SJSA1 (cell line): ENCODE results near the gene RNF123. TPM values are rescaled to one million over a fixed set of nuclear protein-coding genes. Genes with fewer than 3 reads are reported as not detected.

Experiments
- DNase-seq, 2 experiments: peaks; one replicate each; pipeline ENCODE4 v3.0.0-alpha.2; 2015 to 2020; ENCODE audit warnings: low spot score in 2 of 2, low read depth in 1 of 2
- H3K27ac ChIP-seq: fragments of 250-450 bp; sonication (Bioruptor Pico); 2 replicates; pipeline ENCODE4 v1.5.1; 2020; ENCODE audit warnings: mild to moderate bottlenecking, moderate library complexity
- H3K27me3 ChIP-seq: fragments of 250-450 bp; sonication (Bioruptor Pico); replicated peaks from 2 replicates; pipeline ENCODE4 v1.5.1; 2020; ENCODE audit warnings: mild to moderate bottlenecking, moderate library complexity
- H3K36me3 ChIP-seq: fragments of 250-450 bp; sonication (Bioruptor Pico); 2 replicates; pipeline ENCODE4 v1.5.1; 2020; ENCODE audit warnings: mild to moderate bottlenecking
- H3K4me1 ChIP-seq: fragments of 250-450 bp; sonication (Bioruptor Pico); replicated peaks from 2 replicates; pipeline ENCODE4 v1.6.1; 2021; ENCODE audit warnings: mild to moderate bottlenecking
- H3K4me3 ChIP-seq: fragments of 250-450 bp; sonication (Bioruptor Pico); 2 replicates; pipeline ENCODE4 v1.5.1; 2020; ENCODE audit warnings: mild to moderate bottlenecking
- H3K9me3 ChIP-seq: fragments of 250-450 bp; sonication (Bioruptor Pico); replicated peaks from 2 replicates; pipeline ENCODE4 v1.5.1; 2020; ENCODE audit warnings: mild to moderate bottlenecking
- total RNA-seq: library from RNA; depleted of rRNA; stranded (reverse); fragments of >200 nt; shearing (Covaris generic); gene quantifications from 2 replicates; pipeline ENCODE4 v1.2.3, GENCODE V29; 2014; rRNA removed

RNF123 gene
- total RNA-seq = 6.0 and 17.1 TPM in 2 replicates

- H3K9me3 ChIP-seq = no peaks in the 10 kb centered on the region
- no peak within 1 kb of the TSS for H3K27ac ChIP-seq
- peaks cover 5% of the 10 kb centered on the region; the same call in 1 of the 2 replicates for H3K4me1 ChIP-seq
- no peaks in the 10 kb centered on the region for H3K36me3 ChIP-seq
- H3K27me3 ChIP-seq = no peaks in the 10 kb centered on the region
- H3K4me3 ChIP-seq = peak within 1 kb of the TSS; percentile 55
- DNase-seq = peak; percentile 83 to 88
Observed at GRCh38 chr3:49689046-49689907, at the start of gene RNF123, which contains the start of gene MST1. TSS of gene RNF123 (plus strand) at chr3:49689557. CDS start at chr3:49691166, 1,609 bp downstream. TSS of gene MST1 (minus strand) at chr3:49689474. CDS start at chr3:49688691, 783 bp downstream.

GRCh38 chr3:49641292-49641691, 48.1 kb upstream of the RNF123 start:
- DNase-seq = no peak
- peaks cover 7% of the 10 kb centered on the region for H3K4me1 ChIP-seq
- H3K36me3 ChIP-seq = no peaks in the 10 kb centered on the region
- H3K4me3 ChIP-seq = no peak overlapping the region
- H3K27me3 ChIP-seq = no peaks in the 10 kb centered on the region
- no peaks in the 10 kb centered on the region for H3K9me3 ChIP-seq
- no peak overlapping the region for H3K27ac ChIP-seq

GRCh38 chr3:49641921-49642707, 47.2 kb upstream of the RNF123 start:
- DNase-seq = no peak
- no peak overlapping the region for H3K27ac ChIP-seq
- no peaks in the 10 kb centered on the region for H3K9me3 ChIP-seq
- H3K36me3 ChIP-seq = no peaks in the 10 kb centered on the region
- H3K4me1 ChIP-seq = peaks cover 7% of the 10 kb centered on the region
- H3K4me3 ChIP-seq = no peak overlapping the region
- H3K27me3 ChIP-seq = no peaks in the 10 kb centered on the region

- H3K4me1 ChIP-seq = peaks cover 7% of the 10 kb centered on the region
- DNase-seq = no peak
- H3K36me3 ChIP-seq = no peaks in the 10 kb centered on the region
Observed at GRCh38 chr3:49642708-49643145, 46.6 kb upstream of the RNF123 start.

GRCh38 chr3:49644684-49645083, 44.7 kb upstream of the RNF123 start:
- H3K27ac ChIP-seq = no peak overlapping the region
- no peaks in the 10 kb centered on the region for H3K9me3 ChIP-seq
- no peaks in the 10 kb centered on the region for H3K36me3 ChIP-seq
- H3K4me3 ChIP-seq = no peak overlapping the region
- no peak for DNase-seq
- no peaks in the 10 kb centered on the region for H3K27me3 ChIP-seq
- no peaks in the 10 kb centered on the region for H3K4me1 ChIP-seq

More at GRCh38 chr3:49642708-49643145, 46.6 kb upstream of the RNF123 start:
- H3K27me3 ChIP-seq = no peaks in the 10 kb centered on the region
- H3K9me3 ChIP-seq = no peaks in the 10 kb centered on the region
- no peak overlapping the region for H3K4me3 ChIP-seq
- H3K27ac ChIP-seq = no peak overlapping the region

GRCh38 chr3:49646236-49646635, 43.1 kb upstream of the RNF123 start:
- Histone ChIP-seq H3K27me3 (no peaks in the 10 kb centered on the region), H3K27ac (no peak overlapping the region), H3K4me3 (no peak overlapping the region), H3K36me3 (no peaks in the 10 kb centered on the region), H3K4me1 (no peaks in the 10 kb centered on the region), H3K9me3 (no peaks in the 10 kb centered on the region)
- DNase-seq = no peak

GRCh38 chr3:49647741-49648140, 41.6 kb upstream of the RNF123 start:
- no peak overlapping the region for H3K4me3 ChIP-seq
- H3K27me3 ChIP-seq = no peaks in the 10 kb centered on the region
- no peak overlapping the region for H3K27ac ChIP-seq
- no peaks in the 10 kb centered on the region for H3K36me3 ChIP-seq
- no peaks in the 10 kb centered on the region for H3K4me1 ChIP-seq
- H3K9me3 ChIP-seq = no peaks in the 10 kb centered on the region
- no peak for DNase-seq

GRCh38 chr3:49648354-49649019, 40.9 kb upstream of the RNF123 start:
- no peaks in the 10 kb centered on the region for H3K36me3 ChIP-seq
- H3K4me3 ChIP-seq = no peak overlapping the region
- H3K9me3 ChIP-seq = no peaks in the 10 kb centered on the region
- no peak overlapping the region for H3K27ac ChIP-seq
- no peak for DNase-seq
- H3K4me1 ChIP-seq = no peaks in the 10 kb centered on the region
- no peaks in the 10 kb centered on the region for H3K27me3 ChIP-seq

GRCh38 chr3:49649576-49649975, 39.8 kb upstream of the RNF123 start:
- Histone ChIP-seq H3K9me3 (no peaks in the 10 kb centered on the region), H3K36me3 (no peaks in the 10 kb centered on the region), H3K27ac (no peak overlapping the region), H3K27me3 (no peaks in the 10 kb centered on the region), H3K4me3 (no peak overlapping the region), H3K4me1 (no peaks in the 10 kb centered on the region)
- DNase-seq = no peak

GRCh38 chr3:49650177-49650576, 39.2 kb upstream of the RNF123 start:
- Histone ChIP-seq H3K9me3 (no peaks in the 10 kb centered on the region), H3K27me3 (no peaks in the 10 kb centered on the region), H3K4me3 (no peak overlapping the region), H3K36me3 (no peaks in the 10 kb centered on the region), H3K27ac (no peak overlapping the region), H3K4me1 (no peaks in the 10 kb centered on the region)
- no peak for DNase-seq

- Histone ChIP-seq H3K4me3 (no peak overlapping the region), H3K4me1 (no peaks in the 10 kb centered on the region), H3K27ac (no peak overlapping the region), H3K36me3 (no peaks in the 10 kb centered on the region), H3K9me3 (no peaks in the 10 kb centered on the region), H3K27me3 (no peaks in the 10 kb centered on the region)
- DNase-seq = no peak
Observed at GRCh38 chr3:49650637-49651036, 38.7 kb upstream of the RNF123 start.

GRCh38 chr3:49652218-49652902, 37.0 kb upstream of the RNF123 start:
- H3K27me3 ChIP-seq = no peaks in the 10 kb centered on the region
- no peaks in the 10 kb centered on the region for H3K4me1 ChIP-seq
- no peaks in the 10 kb centered on the region for H3K9me3 ChIP-seq
- no peaks in the 10 kb centered on the region for H3K36me3 ChIP-seq
- H3K4me3 ChIP-seq = no peak overlapping the region
- H3K27ac ChIP-seq = no peak overlapping the region
- no peak for DNase-seq

- Histone ChIP-seq H3K4me1 (no peaks in the 10 kb centered on the region), H3K36me3 (no peaks in the 10 kb centered on the region), H3K27ac (no peak overlapping the region), H3K9me3 (no peaks in the 10 kb centered on the region), H3K27me3 (no peaks in the 10 kb centered on the region), H3K4me3 (no peak overlapping the region)
- DNase-seq = no peak
Observed at GRCh38 chr3:49652903-49653415, 36.4 kb upstream of the RNF123 start.
